Left ventricle myocardium superior (tissue), 1 donor: ENCODE results near the gene CDS1. TPM values are rescaled to one million over a fixed set of nuclear protein-coding genes. Genes with fewer than 3 reads are reported as not detected.
"Not testable (repeated sequence)": the region's sequence is repeated elsewhere in the genome, so short reads cannot be mapped to it uniquely, and the experiment has no call there.

ENCODE experiments used
- ATAC-seq: fragments of 200-7000 bp; cut with Tn5 transposase; one replicate; pipeline ENCODE4 v1.9.1; 2020; ENCODE audit warnings: mild to moderate bottlenecking, moderate library complexity
- DNase-seq: peaks from one replicate; pipeline ENCODE4 v3.0.0-alpha.2; 2020
- intact Hi-C: fragments of 100-400 bp; cut with micrococcal nuclease; formaldehyde crosslinking; loops from one replicate; pipeline ENCODE4 v1.11.0; 2022
- long read RNA-seq: library from polyadenylated mRNA; unstranded; transcript quantifications from one replicate; pipeline ENCODE4 v2.0.0, GENCODE V29; 2021
- total RNA-seq: library from RNA; stranded (reverse); fragmentation: NEBNext Ultra II Directional; extraction: Animal tissue kit (Norgen Biotek cat#: 25700); gene quantifications from one replicate; pipeline ENCODE4 v1.2.1, GENCODE V29; 2021
- donor health status: DM: no; HTN: yes; CAD: no; lungs with severe emphysema.

CDS1 gene
- total RNA-seq, result 0.55 TPM
- long read RNA-seq, result 0 reads

DNA sequence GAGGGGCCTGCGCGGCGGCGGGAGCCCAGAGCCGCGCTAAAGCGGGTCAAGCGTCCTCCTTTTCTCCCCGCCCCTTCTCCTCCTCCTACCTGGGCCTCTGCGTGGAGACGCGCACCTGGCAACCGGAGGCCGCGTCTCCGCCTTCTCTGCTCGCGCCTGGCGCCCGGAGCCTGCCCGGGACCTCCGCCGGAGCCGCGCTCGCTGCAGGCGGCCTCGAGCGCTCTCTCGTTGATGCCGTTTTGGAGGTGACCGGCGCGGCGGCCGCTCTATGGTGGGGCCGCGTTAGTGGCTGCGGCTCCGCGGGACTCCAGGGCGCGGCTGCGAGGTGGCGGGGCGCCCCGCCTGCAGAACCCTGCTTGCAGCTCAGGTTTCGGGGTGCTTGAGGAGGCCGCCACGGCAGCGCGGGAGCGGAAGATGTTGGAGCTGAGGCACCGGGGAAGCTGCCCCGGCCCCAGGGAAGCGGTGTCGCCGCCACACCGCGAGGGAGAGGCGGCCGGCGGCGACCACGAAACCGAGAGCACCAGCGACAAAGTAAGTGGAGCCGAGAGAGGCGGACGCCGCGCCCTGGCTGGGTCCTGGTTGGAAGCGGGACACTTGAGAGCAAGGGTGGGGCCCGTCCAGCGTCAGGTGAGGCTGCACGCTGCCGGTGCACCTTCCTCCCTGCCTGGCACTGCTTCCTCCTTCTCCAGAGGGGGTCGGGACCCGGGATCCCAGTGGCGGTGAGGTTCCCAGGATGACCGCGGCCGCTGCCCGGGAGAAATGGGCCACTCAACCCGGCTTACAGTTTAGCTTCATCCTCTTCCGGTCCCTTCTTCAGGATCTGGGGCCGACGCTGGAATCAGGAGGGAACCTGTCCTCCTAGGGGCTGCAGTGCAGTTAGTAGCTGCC is at the start of gene CDS1:
CDS1 (plus strand) TSS at position 140 of the 888 bp plus-strand sequence; CDS start at position 415, 275 bp downstream.
- peak; percentile 63 for ATAC-seq
- peak; percentile 62 for DNase-seq
- intact Hi-C loops, result loop anchor here (10.0 kb wide), 1 partner anchor 102 kb away; no protein-coding TSS in a partner anchor

GRCh38 chr4:84535901-84536300 is 47.0 kb upstream of the CDS1 start:
- DNase-seq, result no peak
- intact Hi-C loops, result no loop called here
- ATAC-seq, result no peak

DNA sequence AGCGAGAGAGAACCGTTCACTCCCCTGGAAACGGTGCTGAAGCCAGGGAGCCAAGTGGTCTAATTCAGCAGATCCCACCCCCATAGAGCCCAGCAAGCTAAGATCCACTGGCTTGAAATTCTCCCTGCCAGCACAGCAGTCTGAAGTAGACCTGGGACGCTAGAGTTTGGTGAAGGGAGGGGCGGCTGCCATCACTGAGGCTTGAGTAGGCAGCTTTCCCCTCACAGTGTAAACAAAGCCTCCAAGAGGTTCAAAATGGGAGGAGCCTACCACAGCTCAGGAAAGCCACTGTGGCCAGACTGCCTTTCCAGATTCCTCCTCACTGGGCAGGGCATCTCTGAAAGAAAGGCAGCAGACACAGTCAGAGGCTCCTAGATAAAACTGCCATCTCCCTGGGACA is 37.8 kb upstream of the CDS1 start:
- intact Hi-C loops, result no loop called here
- ATAC-seq (no peak), DNase-seq (no peak)

DNA sequence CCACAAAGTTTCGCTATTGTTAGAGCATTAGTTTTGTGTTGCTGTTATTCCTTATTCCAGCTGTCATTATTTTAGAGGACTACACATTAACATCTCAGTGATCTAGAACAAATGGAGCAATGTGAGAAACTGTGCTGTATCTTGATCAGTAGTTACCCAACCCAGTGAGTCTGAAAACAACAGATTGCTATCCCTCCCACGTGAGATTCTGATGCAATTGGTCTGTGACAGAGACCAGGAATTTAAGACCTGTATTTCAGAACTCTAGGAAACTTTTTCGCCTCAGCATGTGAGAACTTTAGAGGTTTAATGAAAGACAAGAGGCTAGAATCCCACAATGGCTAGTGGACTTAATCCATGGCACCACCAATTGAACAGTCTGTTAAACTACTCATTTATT is 35.7 kb upstream of the CDS1 start:
- intact Hi-C loops, result no loop called here
- DNase-seq (no peak), ATAC-seq (no peak)

DNA sequence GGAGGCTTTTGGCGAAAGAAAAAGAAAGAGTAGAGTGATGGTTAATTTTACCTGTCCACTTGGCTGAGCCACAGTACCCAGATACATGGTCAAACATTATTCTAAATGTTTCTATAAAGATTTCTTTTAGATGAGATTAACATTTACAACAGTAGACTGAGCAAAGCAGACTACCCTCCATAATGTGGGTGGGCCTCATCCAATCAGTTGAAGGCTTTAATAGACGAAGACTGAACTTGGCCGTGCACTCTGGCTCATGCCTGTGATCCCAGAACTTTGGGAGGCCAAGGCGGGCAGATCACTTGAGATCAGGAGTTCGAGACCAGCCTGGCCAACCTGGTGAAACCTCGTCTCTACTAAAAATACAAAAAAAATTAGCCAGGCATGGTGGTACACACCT is 33.7 kb upstream of the CDS1 start:
- DNase-seq, ATAC-seq, intact Hi-C loops: not testable (repeated sequence)

DNA sequence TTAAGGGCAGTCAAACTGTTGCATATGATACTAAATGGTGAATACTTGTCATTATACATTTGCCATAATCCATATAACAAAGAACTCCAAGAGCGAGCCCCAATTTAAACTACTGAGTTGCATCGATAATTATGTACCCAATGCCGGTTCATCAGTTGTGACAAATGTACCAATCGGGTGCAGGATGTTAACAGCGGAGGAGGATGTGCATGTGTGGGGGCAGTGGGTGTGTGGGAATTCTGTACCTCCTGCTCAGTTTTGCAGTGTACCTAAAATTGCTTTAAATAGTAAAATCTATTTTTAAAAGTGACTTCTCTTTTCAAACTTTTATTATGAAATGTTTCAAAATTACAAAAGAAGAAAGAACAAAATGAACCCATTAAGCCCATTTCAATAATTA is 20.8 kb upstream of the CDS1 start:
- ATAC-seq (no peak), DNase-seq (no peak)
- intact Hi-C loops, result no loop called here

GRCh38 chr4:84563002-84563401 is 19.9 kb upstream of the CDS1 start:
- DNase-seq (no peak), ATAC-seq (no peak)
- intact Hi-C loops, result no loop called here

- intact Hi-C loops, result no loop called here
- no peak for ATAC-seq
- DNase-seq, result no peak
Observed at GRCh38 chr4:84565951-84566350, 17.0 kb upstream of the CDS1 start.

- ATAC-seq, result no peak
- intact Hi-C loops, result no loop called here
- no peak for DNase-seq
Observed at GRCh38 chr4:84568496-84568895, 14.4 kb upstream of the CDS1 start.

DNA sequence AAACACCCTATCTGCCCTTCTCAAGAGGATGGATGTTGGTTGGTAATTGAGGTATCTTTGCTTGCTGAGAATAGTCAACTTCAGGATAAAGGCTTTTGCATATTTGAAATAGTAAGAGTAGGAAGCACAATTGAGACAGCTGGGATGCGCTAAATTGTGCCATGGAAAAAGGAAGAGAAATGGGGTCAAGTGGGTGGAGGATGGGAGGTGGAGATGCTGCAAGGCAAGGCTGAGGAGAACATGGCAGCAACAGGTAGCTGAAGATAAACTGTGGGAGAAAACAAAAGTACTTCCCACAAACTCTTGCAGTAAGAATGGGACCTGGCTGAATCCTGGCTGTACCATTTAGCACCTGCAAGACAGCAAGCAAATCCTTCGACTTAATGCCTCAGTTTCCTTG is 13.9 kb upstream of the CDS1 start:
- DNase-seq, result no peak
- intact Hi-C loops, result no loop called here
- ATAC-seq, result no peak

DNA sequence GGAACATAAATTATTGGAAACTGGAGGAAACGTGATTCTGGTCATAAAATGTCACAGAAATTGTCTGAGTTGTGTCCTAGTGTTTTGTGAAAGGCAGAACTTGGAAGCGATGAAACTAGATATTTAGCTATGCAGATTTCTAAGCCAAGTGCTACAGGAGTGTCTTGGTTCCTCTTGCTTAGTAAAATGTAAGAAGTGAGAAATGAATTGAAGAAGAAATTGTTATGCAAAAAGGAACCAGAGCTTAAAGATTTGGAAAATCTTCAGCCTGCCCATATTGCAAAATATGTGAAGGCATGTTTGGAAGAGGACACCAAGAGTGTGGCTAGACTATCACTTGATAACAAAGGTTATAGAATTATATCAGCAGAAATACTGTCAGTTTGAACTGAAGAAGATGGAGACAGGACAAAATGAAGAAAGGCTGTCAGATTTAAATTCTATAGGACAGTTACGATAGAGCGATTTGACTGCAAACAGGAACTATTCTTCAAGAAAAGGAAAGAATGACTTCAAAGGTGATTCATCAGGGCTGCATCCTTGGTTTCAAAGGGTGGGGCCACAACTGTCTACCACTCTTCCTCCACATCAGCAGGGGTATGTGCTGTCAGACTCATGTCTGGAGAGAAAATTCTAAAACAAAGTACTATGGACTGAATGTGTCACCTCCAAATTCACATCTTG is 9.4 kb upstream of the CDS1 start:
- intact Hi-C loops, result no loop called here
- ATAC-seq, result no peak
- no peak for DNase-seq

- DNase-seq (no peak), ATAC-seq (no peak)
- intact Hi-C loops, result no loop called here
Observed at GRCh38 chr4:84574069-84574720, 8.7 kb upstream of the CDS1 start.

- no peak for ATAC-seq
- intact Hi-C loops, result no loop called here
- DNase-seq, result no peak
Observed at GRCh38 chr4:84578540-84579402, 4.2 kb upstream of the CDS1 start.

DNA sequence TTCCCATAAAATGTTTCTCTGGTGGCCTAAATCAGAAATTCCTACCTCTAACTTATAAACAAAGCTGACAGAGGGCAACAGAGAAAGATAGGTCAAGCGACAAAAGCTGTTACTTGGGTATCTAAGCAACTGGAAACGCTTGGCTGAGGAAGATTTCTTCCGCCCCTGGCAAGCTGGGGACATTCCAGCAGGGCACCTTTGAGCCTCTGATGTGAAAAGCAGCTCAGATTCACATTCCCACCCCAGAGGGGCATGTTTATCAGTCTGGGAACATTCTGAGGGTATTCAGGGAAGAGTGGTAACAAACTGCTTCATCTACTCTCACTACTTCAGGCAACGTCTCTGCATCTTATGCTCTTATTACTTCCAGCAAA is 3.5 kb upstream of the CDS1 start:
- DNase-seq (no peak), ATAC-seq (no peak)
- intact Hi-C loops, result no loop called here

GRCh38 chr4:84582302-84582987 is 482 bp upstream of the CDS1 start:
- ATAC-seq (peak; percentile 96), DNase-seq (peak; percentile 92)
- intact Hi-C loops, result loop anchor here (10.0 kb wide), 1 partner anchor 102 kb away; no protein-coding TSS in a partner anchor

DNA sequence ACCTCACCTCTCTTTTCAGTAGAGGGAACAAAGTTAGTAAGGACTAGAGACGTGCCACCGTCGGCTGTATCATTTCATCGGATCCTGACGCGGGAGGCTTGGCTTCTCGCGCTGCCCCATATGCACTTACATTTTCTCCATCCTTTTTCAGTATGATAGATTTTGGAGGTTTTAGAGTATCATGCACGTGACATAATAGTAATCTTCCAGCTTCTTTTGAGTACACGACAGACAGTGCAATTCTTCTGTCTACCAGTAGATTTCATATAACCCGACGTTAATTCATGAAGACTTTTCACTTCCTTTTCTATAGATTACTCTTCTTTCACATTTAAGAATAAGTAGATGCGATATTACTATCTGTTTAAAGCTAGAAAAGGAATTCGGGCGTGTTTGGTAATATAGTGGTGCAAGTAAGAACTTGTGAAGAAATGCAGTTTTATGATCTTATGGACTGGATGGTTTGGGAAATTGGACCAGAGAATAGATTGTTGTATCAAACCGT is 1.0 kb downstream of the CDS1 start:
- intact Hi-C loops, result loop anchor here (10.0 kb wide), 1 partner anchor 101 kb away; no protein-coding TSS in a partner anchor
- DNase-seq (no peak), ATAC-seq (no peak)

GRCh38 chr4:84585251-84585650 is 2.3 kb downstream of the CDS1 start:
- intact Hi-C loops, result loop anchor here (10.0 kb wide), 1 partner anchor 100 kb away; no protein-coding TSS in a partner anchor

GRCh38 chr4:84594724-84595123 is 11.8 kb downstream of the CDS1 start:
- no peak for ATAC-seq
- intact Hi-C loops, result no loop called here

More at GRCh38 chr4:84585251-84585650, 2.3 kb downstream of the CDS1 start:
- DNase-seq, result no peak
- ATAC-seq, result no peak

More at GRCh38 chr4:84594724-84595123, 11.8 kb downstream of the CDS1 start:
- DNase-seq, result no peak
